Measurements from ENCODE around the gene KLHDC7B.

DNA sequence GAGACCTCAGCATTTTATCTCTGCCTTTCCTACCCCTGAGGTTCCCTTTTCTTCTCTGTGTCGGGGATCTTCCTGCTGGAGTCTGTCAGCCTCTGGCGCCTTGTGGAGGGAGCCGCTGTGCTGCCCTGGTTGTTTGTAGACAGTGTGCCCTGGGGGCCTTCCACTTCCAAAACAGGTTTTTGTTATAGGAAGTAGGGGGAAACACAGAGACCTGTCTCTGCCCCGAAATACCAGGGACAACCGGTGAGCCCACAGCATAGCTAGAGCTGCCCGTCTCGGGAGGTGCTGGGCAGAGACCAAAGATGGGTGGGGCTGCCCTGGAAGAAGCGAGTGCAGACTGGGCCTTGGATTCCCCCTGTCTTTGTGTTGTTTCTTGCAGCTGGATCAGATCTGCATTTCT, 29.6 kb upstream of the KLHDC7B start:
- TF ChIP-seq CTCF (IDR thresholded peaks at IDR 0.05; ENCODE audit: low read depth, low read length) (no peak), POLR2A (IDR thresholded peaks at IDR 0.05; ENCODE audit: extremely low read depth, insufficient read length) (no peak)

All from NB4 (cell line).